Erythroblast (primary cell): ENCODE results near the gene EDA.

Experiments used
- GATA1 ChIP-seq: IDR thresholded peaks from 2 replicates; pipeline ENCODE4 v1.6.1; 2011; ENCODE audit warnings: low read depth, mild to moderate bottlenecking, control low read depth, low read length, moderate library complexity
- POLR2A ChIP-seq: IDR thresholded peaks from 2 replicates; pipeline ENCODE4 v1.6.1; 2011; ENCODE audit warnings: mild to moderate bottlenecking, low read length

- TF ChIP-seq POLR2A (no peak), GATA1 (no peak)
These were observed 125.8 kb downstream of the EDA start for GRCh38 chrX:69741721-69742120.
